GM10248 (cell line): ENCODE results near the gene CYB5A.
"Not testable (repeated sequence)": the region's sequence is repeated elsewhere in the genome, so short reads cannot be mapped to it uniquely, and the experiment has no call there.

Experiments
- CTCF ChIA-PET: fragments of 300-600 bp; sonication (Branson Sonifier 250); formaldehyde crosslinking; extraction: SDS; loops from one replicate; lab custom pipeline; 2021; ENCODE audit warnings: antibody characterized with exemption; lab: Yijun Ruan, JAX
- POLR2A ChIA-PET: fragments of 350-650 bp; sonication (Branson Sonifier 250); formaldehyde crosslinking; extraction: SDS; loops from one replicate; lab custom pipeline; 2020; ENCODE audit warnings: antibody characterized with exemption; lab: Yijun Ruan, JAX
- DNase-seq: peaks from one replicate; pipeline ENCODE4 v3.0.0; 2012; ENCODE audit errors: extremely low spot score
- CTCF ChIP-seq: IDR thresholded peaks from 2 replicates; pipeline ENCODE4 v1.5.1; 2012; ENCODE audit warnings: mild to moderate bottlenecking, low read depth; ENCODE audit errors: extremely low read depth, missing control alignments, control extremely low read depth

Gene CYB5A

GRCh38 chr18:74290021-74290420 is 1.7 kb downstream of the CYB5A start:
- no peak for TF ChIP-seq CTCF
- CTCF ChIA-PET: interaction anchor here (1.0 to 1.1 kb wide), 2 partner anchors 48 to 50 kb away, joined by 3 to 4 read pairs; no protein-coding TSS in a partner anchor
- POLR2A ChIA-PET: no interaction called here
- DNase-seq: peak; percentile 2

- peak; percentile 1 for DNase-seq
- POLR2A ChIA-PET: no interaction called here
- CTCF ChIA-PET: no interaction called here
- TF ChIP-seq CTCF: no peak
Measured at GRCh38 chr18:74289137-74289536, 2.6 kb downstream of the CYB5A start.

- CTCF ChIA-PET: no interaction called here
- POLR2A ChIA-PET: no interaction called here
- DNase-seq: no peak
- no peak for TF ChIP-seq CTCF
Measured at GRCh38 chr18:74288730-74289129, 3.0 kb downstream of the CYB5A start.

DNA sequence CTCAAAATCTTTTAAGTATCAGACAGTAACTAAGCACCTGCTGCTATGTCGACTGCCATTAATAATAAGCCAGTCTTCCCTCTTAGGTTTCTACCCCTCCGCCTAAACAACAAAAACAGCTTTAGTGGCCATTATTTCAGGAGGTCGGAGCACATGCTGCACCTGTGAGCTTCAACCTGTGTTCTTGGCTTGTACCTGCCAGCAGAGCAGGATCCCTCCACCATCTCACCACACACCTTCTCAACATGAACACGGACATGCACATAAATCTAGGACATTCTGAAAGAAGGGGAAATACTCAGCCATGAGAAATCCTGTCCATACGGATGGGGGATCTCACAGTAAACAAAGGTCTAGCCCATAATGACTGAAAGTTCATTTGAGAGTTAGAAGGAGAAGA is 3.7 kb downstream of the CYB5A start:
- POLR2A ChIA-PET: no interaction called here

GRCh38 chr18:74286856-74287255 is 4.9 kb downstream of the CYB5A start:
- POLR2A ChIA-PET: no interaction called here
- CTCF ChIA-PET: interaction anchor here (1.2 kb wide), 1 partner anchor 90 kb away, joined by 4 read pairs; no protein-coding TSS in a partner anchor
- TF ChIP-seq CTCF: no peak

More for the DNA sequence above, 3.7 kb downstream of the CYB5A start:
- no peak for TF ChIP-seq CTCF
- no peak for DNase-seq
- CTCF ChIA-PET: interaction anchor here (1.2 kb wide), 1 partner anchor 91 kb away, joined by 4 read pairs; no protein-coding TSS in a partner anchor

GRCh38 chr18:74286106-74286855 is 5.5 kb downstream of the CYB5A start:
- TF ChIP-seq CTCF: no peak
- DNase-seq: no peak
- ChIA-PET POLR2A (no interaction called here), CTCF (interaction anchor here (1.2 kb wide), 1 partner anchor 89 kb away, joined by 4 read pairs; no protein-coding TSS in a partner anchor)

More at GRCh38 chr18:74286856-74287255, 4.9 kb downstream of the CYB5A start:
- peak; percentile 2 for DNase-seq

DNA sequence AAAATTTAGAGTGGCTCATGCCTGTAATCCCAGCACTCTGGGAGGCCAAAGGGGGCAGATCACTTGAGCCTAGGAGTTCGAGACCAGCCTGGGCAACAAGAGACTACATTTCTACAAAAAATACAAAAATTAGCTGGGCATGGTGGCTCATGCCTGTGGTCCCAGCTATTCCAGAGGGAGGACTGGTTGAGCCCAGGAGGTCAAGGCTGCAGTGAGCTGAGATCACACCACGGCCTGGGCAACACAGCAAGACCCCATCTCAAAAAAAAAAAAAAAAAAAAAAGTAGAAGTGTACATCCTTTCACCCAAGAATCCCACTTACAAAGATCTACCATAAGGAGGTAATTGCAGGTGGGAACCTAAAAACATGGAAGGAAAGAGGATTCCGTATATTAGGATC is 6.2 kb downstream of the CYB5A start:
- CTCF ChIA-PET: interaction anchor here (1.1 kb wide), 1 partner anchor 30 kb away, joined by 3 read pairs; the partner anchor contains the start of gene C18orf63
- POLR2A ChIA-PET, DNase-seq: not testable (repeated sequence)
